Thyroid gland (tissue), 4 donors: ENCODE data around the gene BRD4. TPM values are rescaled to one million over a fixed set of nuclear protein-coding genes. Genes with fewer than 3 reads are reported as not detected.

ENCODE experiments used
- DNase-seq, 2 donors: peaks; one replicate each; pipeline ENCODE4 v3.0.0-alpha.2; 2019
- H3K27ac ChIP-seq, 3 donors: fragments of 200-600 bp; sonication (generic); 1 replicate in 2 of 3; 2 replicates in 1 of 3; pipeline ENCODE4 v1.5.1; 2016 to 2019; ENCODE audit warnings: mild to moderate bottlenecking in 1 of 3, moderate library complexity in 1 of 3
- H3K27me3 ChIP-seq: fragments of 200-600 bp; sonication (generic); one replicate; pipeline ENCODE4 v1.5.1; 2019
- H3K36me3 ChIP-seq, 2 donors: fragments of 200-600 bp; sonication (generic); one replicate each; pipeline ENCODE4 v1.5.1; 2016 to 2019
- H3K4me1 ChIP-seq, 2 donors: fragments of 200-600 bp; sonication (generic); one replicate each; pipeline ENCODE4 v1.5.1; 2017 to 2019
- H3K4me3 ChIP-seq, 3 donors: fragments of 200-600 bp; sonication (generic); replicated peaks in 1 of 3; 1 replicate in 2 of 3; 2 replicates in 1 of 3; pipeline ENCODE4 v1.5.1; 2016; ENCODE audit warnings: mild to moderate bottlenecking in 1 of 3
- H3K9me3 ChIP-seq: fragments of 200-600 bp; sonication (generic); one replicate; pipeline ENCODE4 v1.5.1; 2017
- POLR2A ChIP-seq, 2 donors: fragments of 450-650 bp; IDR thresholded peaks; one replicate each; pipeline ENCODE4 v1.6.1; 2017; ENCODE audit warnings: antibody characterized with exemption in 2 of 2, mild to moderate bottlenecking in 2 of 2, moderate library complexity in 1 of 2
- WGBS, 2 donors: methylation state at CpG; one replicate each; pipeline ENCODE4 v1.1.5; 2017; 5-methylcytosine and 5-hydroxymethylcytosine counted together
- intact Hi-C: fragments of 100-400 bp; cut with DNase I; formaldehyde crosslinking; loops from one replicate; pipeline ENCODE4 v1.15.1; 2023
- total RNA-seq, 4 donors: library from RNA; depleted of rRNA; stranded (reverse); fragments of >200 nt; gene quantifications; one replicate each; pipeline ENCODE4 v1.2.3, GENCODE V29; 2016
- TF ChIP-seq, protein P1 (sequence below), 6 experiments: fragments of 200-600 bp in 3 of 6; fragments of 450-650 bp in 3 of 6; sonication (generic) in 3 of 6; IDR thresholded peaks; one replicate each; pipeline ENCODE4 v1.5.1; 2016 to 2019; ENCODE audit warnings: antibody characterized with exemption in 6 of 6, mild to moderate bottlenecking in 2 of 6, inconsistent platforms in 1 of 6, moderate library complexity in 1 of 6

BRD4 gene
- total RNA-seq, 4 donors from 2014 or later, result 20.8 to 78.1 (median 32.4) TPM

DNA sequence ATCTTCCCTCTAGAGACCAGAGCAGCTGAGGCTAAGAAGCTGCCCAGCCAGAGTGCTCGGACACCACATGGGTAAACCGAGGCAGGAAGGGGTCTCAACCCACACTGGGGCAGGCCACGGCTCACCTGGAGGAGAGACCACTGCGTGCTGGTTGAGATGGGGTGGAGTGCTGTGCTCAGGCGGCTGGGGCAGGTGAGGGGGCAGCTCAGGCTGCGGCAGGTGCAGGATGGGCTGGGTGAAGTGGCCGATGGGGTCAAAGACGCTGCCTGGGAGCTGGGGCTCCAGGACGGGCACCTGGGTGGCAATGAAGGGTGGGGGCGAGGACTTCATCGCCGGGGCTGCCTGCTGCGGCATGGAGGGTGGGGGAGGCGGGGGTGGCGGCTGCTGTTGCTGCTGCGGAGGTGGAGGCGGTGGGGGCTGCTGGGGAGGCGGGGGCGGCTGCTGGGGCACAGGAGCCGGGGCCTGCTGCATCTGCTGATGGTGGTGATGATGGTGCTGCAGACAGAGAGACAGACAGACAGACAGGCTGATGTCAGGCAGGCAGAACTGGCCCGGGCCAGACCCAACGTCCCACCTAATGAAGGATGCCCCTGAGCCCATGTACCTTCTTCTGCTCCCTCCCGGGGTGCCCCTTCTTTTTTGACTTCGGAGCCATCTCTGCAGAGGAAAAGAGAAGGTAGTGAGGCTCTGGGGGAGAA is 88.1 kb downstream of the BRD4 start:
- H3K27me3 ChIP-seq, result no peaks in the 10 kb centered on the region
- no peak for DNase-seq
- intact Hi-C loops, result no loop called here
- no peak overlapping the region for H3K27ac ChIP-seq
- peaks cover 48 to 58% of the 10 kb centered on the region in 2 donors for H3K36me3 ChIP-seq
- WGBS, 2 donors, result 92 to 93% methylated on average over 20 to 24 of the region's 24 CpGs
- H3K9me3 ChIP-seq, result no peaks in the 10 kb centered on the region
- H3K4me3 ChIP-seq, result no peak overlapping the region
- peaks cover 4 to 24% of the 10 kb centered on the region in 2 donors for H3K4me1 ChIP-seq
- TF ChIP-seq, protein P1, sequence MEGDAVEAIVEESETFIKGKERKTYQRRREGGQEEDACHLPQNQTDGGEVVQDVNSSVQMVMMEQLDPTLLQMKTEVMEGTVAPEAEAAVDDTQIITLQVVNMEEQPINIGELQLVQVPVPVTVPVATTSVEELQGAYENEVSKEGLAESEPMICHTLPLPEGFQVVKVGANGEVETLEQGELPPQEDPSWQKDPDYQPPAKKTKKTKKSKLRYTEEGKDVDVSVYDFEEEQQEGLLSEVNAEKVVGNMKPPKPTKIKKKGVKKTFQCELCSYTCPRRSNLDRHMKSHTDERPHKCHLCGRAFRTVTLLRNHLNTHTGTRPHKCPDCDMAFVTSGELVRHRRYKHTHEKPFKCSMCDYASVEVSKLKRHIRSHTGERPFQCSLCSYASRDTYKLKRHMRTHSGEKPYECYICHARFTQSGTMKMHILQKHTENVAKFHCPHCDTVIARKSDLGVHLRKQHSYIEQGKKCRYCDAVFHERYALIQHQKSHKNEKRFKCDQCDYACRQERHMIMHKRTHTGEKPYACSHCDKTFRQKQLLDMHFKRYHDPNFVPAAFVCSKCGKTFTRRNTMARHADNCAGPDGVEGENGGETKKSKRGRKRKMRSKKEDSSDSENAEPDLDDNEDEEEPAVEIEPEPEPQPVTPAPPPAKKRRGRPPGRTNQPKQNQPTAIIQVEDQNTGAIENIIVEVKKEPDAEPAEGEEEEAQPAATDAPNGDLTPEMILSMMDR (IDR thresholded peaks at IDR 0.05), result no peak
- TF ChIP-seq POLR2A (IDR thresholded peaks at IDR 0.05), result no peak

- H3K36me3 ChIP-seq, result peaks cover 56 to 64% of the 10 kb centered on the region in 2 donors
- H3K27me3 ChIP-seq, result no peaks in the 10 kb centered on the region
- no peak overlapping the region for H3K27ac ChIP-seq
- H3K4me3 ChIP-seq, result no peak overlapping the region
- no peak for TF ChIP-seq POLR2A (IDR thresholded peaks at IDR 0.05)
- TF ChIP-seq, protein P1 (IDR thresholded peaks at IDR 0.05), result no peak
- WGBS, 2 donors, result 96 to 98% methylated on average over 8 to 17 of the region's 17 CpGs
- no peaks in the 10 kb centered on the region for H3K9me3 ChIP-seq
- peaks cover 4 to 16% of the 10 kb centered on the region in 2 donors for H3K4me1 ChIP-seq
- intact Hi-C loops, result no loop called here
- DNase-seq, result no peak
Measured at GRCh38 chr19:15243236-15243957, 88.9 kb downstream of the BRD4 start.

DNA sequence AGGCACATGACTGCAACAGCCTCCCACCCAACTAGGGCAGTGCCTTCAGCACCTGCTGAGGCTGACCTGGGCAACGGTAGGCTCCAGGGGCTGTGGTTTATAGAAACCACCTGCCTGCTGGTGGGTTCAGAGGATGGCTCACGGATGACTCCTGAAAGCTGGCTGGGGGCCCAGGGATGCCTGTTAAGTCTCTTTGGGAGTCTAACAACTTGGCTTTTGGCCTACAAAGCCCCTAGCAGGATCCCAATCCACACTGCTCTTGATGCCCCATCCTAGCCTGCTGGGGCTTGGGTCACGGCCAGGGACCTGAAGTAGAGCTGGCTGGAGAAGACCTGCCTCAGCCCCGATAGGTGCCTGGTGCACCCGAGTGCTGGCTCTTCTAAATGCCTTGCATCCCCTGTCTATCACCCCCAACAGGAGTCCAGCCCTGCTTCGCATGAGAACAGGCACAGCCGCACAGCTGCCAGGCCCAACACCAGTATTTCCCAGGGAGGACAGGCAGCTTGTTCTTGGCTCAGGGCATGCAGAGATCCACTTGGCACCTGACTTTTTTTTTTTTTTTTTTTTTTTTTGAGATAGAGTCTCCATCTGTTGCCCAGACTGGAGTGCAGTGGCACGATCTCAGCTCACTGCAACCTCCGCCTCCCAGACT is 91.0 kb downstream of the BRD4 start:
- H3K4me1 ChIP-seq, result peaks cover 0 to 5% of the 10 kb centered on the region in 2 donors
- H3K4me3 ChIP-seq, result no peak overlapping the region
- TF ChIP-seq POLR2A (IDR thresholded peaks at IDR 0.05), result no peak
- intact Hi-C loops, result no loop called here
- WGBS, 2 donors, result 92 to 94% methylated on average over 5 to 9 of the region's 9 CpGs
- no peak overlapping the region for H3K27ac ChIP-seq
- peaks cover 63 to 64% of the 10 kb centered on the region in 2 donors for H3K36me3 ChIP-seq
- no peaks in the 10 kb centered on the region for H3K27me3 ChIP-seq
- no peak for DNase-seq
- no peaks in the 10 kb centered on the region for H3K9me3 ChIP-seq

DNA sequence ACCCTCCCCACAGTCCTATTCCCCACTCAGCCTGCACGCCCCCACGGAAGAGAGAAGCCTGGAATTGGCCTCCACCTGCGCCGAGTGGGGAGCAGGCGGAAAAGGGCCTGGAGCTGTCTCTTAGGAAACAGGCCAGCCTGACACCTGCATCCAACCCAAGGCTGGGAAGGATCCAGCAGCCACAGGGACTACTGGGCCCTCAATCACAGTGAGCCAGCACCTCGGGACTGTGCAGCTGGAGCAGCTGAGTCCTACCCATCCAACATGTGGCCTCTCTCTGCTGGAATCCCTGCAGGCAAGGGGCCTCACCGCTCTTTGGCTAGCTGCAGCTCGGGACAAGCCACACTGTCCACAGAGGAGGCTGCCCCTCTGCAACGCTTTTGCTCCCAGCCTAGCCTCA is 91.8 kb downstream of the BRD4 start:
- DNase-seq, result no peak
- WGBS, 2 donors, result 83 to 95% methylated on average over 1 to 7 of the region's 9 CpGs
- Histone ChIP-seq H3K27ac (no peak overlapping the region), H3K27me3 (no peaks in the 10 kb centered on the region), H3K4me3 (no peak overlapping the region), H3K4me1 (no peaks in the 10 kb centered on the region), H3K9me3 (no peaks in the 10 kb centered on the region), H3K36me3 (peaks cover 66 to 68% of the 10 kb centered on the region in 2 donors)
- TF ChIP-seq, protein P1 (IDR thresholded peaks at IDR 0.05), result no peak
- TF ChIP-seq POLR2A (IDR thresholded peaks at IDR 0.05), result no peak
- intact Hi-C loops, result no loop called here

GRCh38 chr19:15239337-15239949 is 92.9 kb downstream of the BRD4 start:
- H3K36me3 ChIP-seq, result peaks cover 64 to 67% of the 10 kb centered on the region in 2 donors
- intact Hi-C loops, result no loop called here

More at GRCh38 chr19:15239337-15239949, 92.9 kb downstream of the BRD4 start:
- Histone ChIP-seq H3K4me1 (no peaks in the 10 kb centered on the region), H3K9me3 (no peaks in the 10 kb centered on the region), H3K27ac (no peak overlapping the region), H3K4me3 (no peak overlapping the region), H3K27me3 (no peaks in the 10 kb centered on the region)
- TF ChIP-seq, protein P1 (IDR thresholded peaks at IDR 0.05), result no peak
- TF ChIP-seq POLR2A (IDR thresholded peaks at IDR 0.05), result no peak
- 88 to 96% methylated on average over 17 of the region's 26 CpGs for WGBS, 2 donors
- DNase-seq, result no peak
